Measurements from ENCODE around the gene RCAN1. TPM values are rescaled to one million over a fixed set of nuclear protein-coding genes. Genes with fewer than 3 reads are reported as not detected.

The RCAN1 gene
- total RNA-seq, 1 experiment from 2014 or later = 9.7 TPM

- TF ChIP-seq EZH2phosphoT487 (IDR thresholded peaks at IDR 0.05; ENCODE audit: borderline replicate concordance) = no peak
- TF ChIP-seq ATF3 (IDR thresholded peaks at IDR 0.05) = no peak
- TF ChIP-seq YY1 (IDR thresholded peaks at IDR 0.05; ENCODE audit: extremely low read depth, insufficient replicate concordance, low read depth, low read length) = no peak
- TF ChIP-seq CBX3 (IDR thresholded peaks at IDR 0.05; ENCODE audit: low read depth) = no peak
- Histone ChIP-seq H3K9me2 (ENCODE audit: insufficient read depth) (no peaks in the 10 kb centered on the region), H3K4me1 (ENCODE audit: control insufficient read depth in 1 of 2, insufficient read depth in 2 of 2, low read length in 2 of 2) (peaks cover 7 to 14% of the 10 kb centered on the region in 2 experiments), H3K36me3 (ENCODE audit: control insufficient read depth in 1 of 2, insufficient read depth in 2 of 2, low read length in 2 of 2) (no peaks in the 10 kb centered on the region), H3K9ac (ENCODE audit: low read length) (no peak overlapping the region), H3K4me3 (replicated peaks in 1 of 2; ENCODE audit: low read depth in 1 of 2, low read length in 2 of 2) (no peak overlapping the region), H3K27me3 (ENCODE audit: insufficient read depth, low read length) (no peaks in the 10 kb centered on the region), H3K9me3 (ENCODE audit: control insufficient read depth in 1 of 2, insufficient read depth in 1 of 2, low read depth in 1 of 2, low read length in 2 of 2) (no peaks in the 10 kb centered on the region), H4K20me1 (ENCODE audit: insufficient read depth) (no peaks in the 10 kb centered on the region), H3K27ac (ENCODE audit: low read depth, low read length) (no peak overlapping the region), H3K4me2 (ENCODE audit: low read length) (no peak overlapping the region), H3K79me2 (ENCODE audit: insufficient read depth, low read length) (no peaks in the 10 kb centered on the region), H2AFZ (ENCODE audit: low read depth, low read length, poor library complexity, severe bottlenecking) (no peak overlapping the region)
- ChIA-PET CTCF (no interaction called here), POLR2A (no interaction called here), RAD21 (ENCODE audit: low non-redundant PET in 1 of 2, low total read pairs in 2 of 2, uncharacterized antibody in 2 of 2, unreplicated experiment in 2 of 2) (no interaction called here)
- intact Hi-C loops (cut with micrococcal nuclease) = no loop called here
- ATAC-seq (no peak), DNase-seq (ENCODE audit: low read depth, low spot score) (no peak)
- no TSS peak for BruUV-seq (replicated peaks)
These were observed 83.5 kb downstream of the RCAN1 start for GRCh38 chr21:34531399-34531798.

- H3K4me2 ChIP-seq (ENCODE audit: low read length) = no peak overlapping the region
- RAD21 ChIA-PET (ENCODE audit: low non-redundant PET in 1 of 2, low total read pairs in 2 of 2, uncharacterized antibody in 2 of 2, unreplicated experiment in 2 of 2) = no interaction called here
- CTCF ChIA-PET = no interaction called here
- DNase-seq (ENCODE audit: low read depth, low spot score) (no peak), ATAC-seq (no peak)
- no peaks in the 10 kb centered on the region for H3K27me3 ChIP-seq (ENCODE audit: insufficient read depth, low read length)
- BruUV-seq (replicated peaks) = no TSS peak
- no peak overlapping the region for H3K9ac ChIP-seq (ENCODE audit: low read length)
- H3K27ac ChIP-seq (ENCODE audit: low read depth, low read length) = no peak overlapping the region
- no peaks in the 10 kb centered on the region for H4K20me1 ChIP-seq (ENCODE audit: insufficient read depth)
- TF ChIP-seq SP1 (IDR thresholded peaks at IDR 0.05; ENCODE audit: low read depth) = no peak
- no peak for TF ChIP-seq CTCF (IDR thresholded peaks at IDR 0.05 in 2 of 3, conservative IDR thresholded peaks at IDR 0.05 in 1 of 3; ENCODE audit: borderline replicate concordance in 1 of 3, insufficient read depth in 1 of 3, low read depth in 2 of 3, low read length in 2 of 3)
- TF ChIP-seq SRF (IDR thresholded peaks at IDR 0.05; ENCODE audit: low read depth) = no peak
- TF ChIP-seq JUND (IDR thresholded peaks at IDR 0.05) = no peak
- H3K9me2 ChIP-seq (ENCODE audit: insufficient read depth) = no peaks in the 10 kb centered on the region
- POLR2A ChIA-PET = no interaction called here
- H3K4me3 ChIP-seq (replicated peaks in 1 of 2; ENCODE audit: low read depth in 1 of 2, low read length in 2 of 2) = no peak overlapping the region
- peaks cover 10 to 23% of the 10 kb centered on the region in 2 experiments for H3K4me1 ChIP-seq (ENCODE audit: control insufficient read depth in 1 of 2, insufficient read depth in 2 of 2, low read length in 2 of 2)
- no peaks in the 10 kb centered on the region for H3K9me3 ChIP-seq (ENCODE audit: control insufficient read depth in 1 of 2, insufficient read depth in 1 of 2, low read depth in 1 of 2, low read length in 2 of 2)
- intact Hi-C loops (cut with micrococcal nuclease) = no loop called here
- no peak overlapping the region for H2AFZ ChIP-seq (ENCODE audit: low read depth, low read length, poor library complexity, severe bottlenecking)
- no peaks in the 10 kb centered on the region for H3K79me2 ChIP-seq (ENCODE audit: insufficient read depth, low read length)
- H3K36me3 ChIP-seq (ENCODE audit: control insufficient read depth in 1 of 2, insufficient read depth in 2 of 2, low read length in 2 of 2) = no peaks in the 10 kb centered on the region
These were observed 84.7 kb downstream of the RCAN1 start for GRCh38 chr21:34530261-34530660.
